ENCODE data around the gene SRY. TPM values are rescaled to one million over a fixed set of nuclear protein-coding genes. Genes with fewer than 3 reads are reported as not detected.

Gene SRY
- polyA plus RNA-seq (2011; rRNA removed) (not detected in 2 replicates), polyA plus RNA-seq (2017; fragmentation: RNase III; extraction: RNeasy Plus Mini Kit Qiagen cat#74134 plus additional on column Dnase treatment) (not detected in 3 replicates), polyA minus RNA-seq (2011; rRNA and poly(A)+ RNA removed) (not detected in 2 replicates)
- not detected in 2 replicates for polyA plus RNA-seq (2012; cell fraction: cytosol; rRNA removed)
- not detected in 2 replicates for polyA plus RNA-seq (2012; cell fraction: nucleus; rRNA removed)

- H3K27ac ChIP-seq, result no peak within 1 kb of the TSS
- ChIA-PET CTCF (no interaction called here), POLR2A (no interaction called here)
- ATAC-seq (no peak), DNase-seq (ENCODE audit: low read depth in 1 of 2, low spot score in 1 of 2) (no peak), FAIRE-seq (no peak)
- peak within 1 kb of the TSS; percentile 26; the same call in 1 of the 3 replicates for H3K4me2 ChIP-seq
- H3K9me3 ChIP-seq, result no peaks in the 10 kb centered on the region
- TF ChIP-seq CEBPB (IDR thresholded peaks at IDR 0.05), result no peak
- no peak for TF ChIP-seq ZSCAN20 (CRISPR knock-in tag; IDR thresholded peaks at IDR 0.05)
- no peak for TF ChIP-seq CHD4 (IDR thresholded peaks at IDR 0.05; ENCODE audit: borderline replicate concordance)
- TF ChIP-seq MYC (IDR thresholded peaks at IDR 0.05; ENCODE audit: borderline replicate concordance, low read length), result no peak
- TF ChIP-seq KDM5A (IDR thresholded peaks at IDR 0.05), result no peak
- TF ChIP-seq JUNB (IDR thresholded peaks at IDR 0.05), result no peak
- no peak for TF ChIP-seq NR3C1 (IDR thresholded peaks at IDR 0.05)
- TF ChIP-seq POLR2AphosphoS2 (conservative IDR thresholded peaks at IDR 0.05; ENCODE audit: low read length), result no peak
- no peak for TF ChIP-seq MAFK (IDR thresholded peaks at IDR 0.05; ENCODE audit: partially characterized antibody)
- no peak for TF ChIP-seq POLR2A (IDR thresholded peaks at IDR 0.05; ENCODE audit: low read length)
- TF ChIP-seq NPAS2 (CRISPR knock-in tag; IDR thresholded peaks at IDR 0.05; ENCODE audit: borderline replicate concordance), result no peak
- TF ChIP-seq JUN (IDR thresholded peaks at IDR 0.05), result no peak
- no peak for TF ChIP-seq CBX8 (IDR thresholded peaks at IDR 0.05)
- TF ChIP-seq HMGXB4 (CRISPR knock-in tag; IDR thresholded peaks at IDR 0.05; ENCODE audit: borderline replicate concordance), result no peak
- TF ChIP-seq NFE2L2 (conservative IDR thresholded peaks at IDR 0.05; ENCODE audit: low read length), result no peak
- no peak for TF ChIP-seq HOXB5 (CRISPR knock-in tag; IDR thresholded peaks at IDR 0.05)
- TF ChIP-seq HDAC2 (IDR thresholded peaks at IDR 0.05), result no peak
- no peak for TF ChIP-seq SMC3 (IDR thresholded peaks at IDR 0.05)
- no peak for TF ChIP-seq HOXA7 (CRISPR knock-in tag; IDR thresholded peaks at IDR 0.05)
- TF ChIP-seq TFCP2L1 (CRISPR knock-in tag; IDR thresholded peaks at IDR 0.05), result no peak
- no peaks in the 10 kb centered on the region for H3K4me1 ChIP-seq
- peak within 1 kb of the TSS; percentile 26; the same call in 2 of the 3 replicates for H3K4me3 ChIP-seq
- WGBS (ENCODE audit: missing lambda C conversion rate), result 65% methylated on average over 9 of the region's 9 CpGs
Measured at GRCh38 chrY:2787600-2787999, at the start of gene SRY. Gene SRY, minus strand, starts transcription at chrY:2787682. Its CDS starts 79 bp downstream, at chrY:2787603.

GRCh38 chrY:2837078-2837477 is 49.6 kb upstream of the SRY start:
- DNase-seq (ENCODE audit: low read depth in 1 of 2, low spot score in 1 of 2) (no peak), ATAC-seq (no peak), FAIRE-seq (no peak)
- CTCF ChIA-PET, result no interaction called here
- TF ChIP-seq BCL3 (IDR thresholded peaks at IDR 0.05) (no peak), JUN (IDR thresholded peaks at IDR 0.05) (no peak), FOSB (CRISPR knock-in tag; IDR thresholded peaks at IDR 0.05) (no peak), HMGXB4 (CRISPR knock-in tag; IDR thresholded peaks at IDR 0.05; ENCODE audit: borderline replicate concordance) (no peak), CBX2 (IDR thresholded peaks at IDR 0.05; ENCODE audit: borderline replicate concordance, low read depth) (no peak), POLR2AphosphoS2 (conservative IDR thresholded peaks at IDR 0.05; ENCODE audit: low read length) (no peak), CHD2 (IDR thresholded peaks at IDR 0.05; ENCODE audit: low read length, partially characterized antibody) (no peak), EP300 (IDR thresholded peaks at IDR 0.05) (no peak), TP53 (CRISPR knock-in tag; IDR thresholded peaks at IDR 0.05) (no peak), RNF2 (IDR thresholded peaks at IDR 0.05; ENCODE audit: borderline replicate concordance, low read depth) (no peak), FOSL2 (IDR thresholded peaks at IDR 0.05) (no peak), FOSL2 (CRISPR knock-in tag; IDR thresholded peaks at IDR 0.05) (no peak), TFCP2L1 (CRISPR knock-in tag; IDR thresholded peaks at IDR 0.05) (no peak), HOXB13 (CRISPR knock-in tag; IDR thresholded peaks at IDR 0.05; ENCODE audit: low read depth) (no peak), JUNB (IDR thresholded peaks at IDR 0.05) (no peak), KDM5A (IDR thresholded peaks at IDR 0.05) (no peak)
- TF ChIP-seq, protein P1, sequence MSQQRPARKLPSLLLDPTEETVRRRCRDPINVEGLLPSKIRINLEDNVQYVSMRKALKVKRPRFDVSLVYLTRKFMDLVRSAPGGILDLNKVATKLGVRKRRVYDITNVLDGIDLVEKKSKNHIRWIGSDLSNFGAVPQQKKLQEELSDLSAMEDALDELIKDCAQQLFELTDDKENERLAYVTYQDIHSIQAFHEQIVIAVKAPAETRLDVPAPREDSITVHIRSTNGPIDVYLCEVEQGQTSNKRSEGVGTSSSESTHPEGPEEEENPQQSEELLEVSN (IDR thresholded peaks at IDR 0.05; ENCODE audit: borderline replicate concordance, low read depth), result no peak
- TF ChIP-seq, protein P2, sequence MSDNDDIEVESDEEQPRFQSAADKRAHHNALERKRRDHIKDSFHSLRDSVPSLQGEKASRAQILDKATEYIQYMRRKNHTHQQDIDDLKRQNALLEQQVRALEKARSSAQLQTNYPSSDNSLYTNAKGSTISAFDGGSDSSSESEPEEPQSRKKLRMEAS (IDR thresholded peaks at IDR 0.05), result no peak
- Histone ChIP-seq H3K4me2 (no peak overlapping the region), H3K9me3 (no peaks in the 10 kb centered on the region), H3K27ac (no peak overlapping the region), H3K4me3 (no peak overlapping the region), H3K4me1 (no peaks in the 10 kb centered on the region)
- 13% methylated on average over 2 of the region's 2 CpGs for WGBS (ENCODE audit: missing lambda C conversion rate)
- POLR2A ChIA-PET, result no interaction called here
